Keratinocyte (primary cell): ENCODE data around the gene CBX3.

Experiments used
- EZH2 ChIP-seq: IDR thresholded peaks from one replicate; pipeline ENCODE4 v1.6.1; 2012; ENCODE audit warnings: inconsistent platforms, mild to moderate bottlenecking, low read length, moderate library complexity
- TF ChIP-seq, protein P1 (sequence below), 3 experiments: IDR thresholded peaks in 1 of 3; conservative IDR thresholded peaks in 1 of 3; optimal IDR thresholded peaks in 1 of 3; 2 replicates in 2 of 3; 3 replicates in 1 of 3; pipeline versions ENCODE3 to v1.5.1; 2011; ENCODE audit warnings: low read length in 3 of 3, mild to moderate bottlenecking in 3 of 3, moderate library complexity in 2 of 3, control low read depth in 1 of 3, inconsistent platforms in 1 of 3; ENCODE audit not compliant: insufficient read depth in 2 of 3; ENCODE audit errors: extremely low read depth in 1 of 3

DNA sequence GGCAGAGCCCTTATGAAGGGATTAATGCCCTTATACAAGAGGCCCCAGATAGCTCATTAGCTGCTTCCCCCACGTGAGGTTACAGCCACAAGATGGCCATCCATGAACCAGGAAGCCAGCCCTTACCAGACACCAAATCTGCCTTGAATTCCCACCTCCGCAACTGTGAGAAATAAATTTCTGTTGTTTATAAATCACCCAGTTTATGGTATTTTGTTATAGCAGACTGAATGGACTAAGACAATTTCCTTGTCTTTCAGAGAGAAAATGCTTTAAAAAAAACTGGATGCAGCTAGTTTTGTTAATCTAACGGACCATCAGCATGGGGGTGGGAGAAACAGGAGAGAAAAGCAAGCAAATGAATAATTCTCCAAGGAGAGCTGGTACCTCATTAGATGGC lies 36.5 kb downstream of the CBX3 start:
- TF ChIP-seq, protein P1, sequence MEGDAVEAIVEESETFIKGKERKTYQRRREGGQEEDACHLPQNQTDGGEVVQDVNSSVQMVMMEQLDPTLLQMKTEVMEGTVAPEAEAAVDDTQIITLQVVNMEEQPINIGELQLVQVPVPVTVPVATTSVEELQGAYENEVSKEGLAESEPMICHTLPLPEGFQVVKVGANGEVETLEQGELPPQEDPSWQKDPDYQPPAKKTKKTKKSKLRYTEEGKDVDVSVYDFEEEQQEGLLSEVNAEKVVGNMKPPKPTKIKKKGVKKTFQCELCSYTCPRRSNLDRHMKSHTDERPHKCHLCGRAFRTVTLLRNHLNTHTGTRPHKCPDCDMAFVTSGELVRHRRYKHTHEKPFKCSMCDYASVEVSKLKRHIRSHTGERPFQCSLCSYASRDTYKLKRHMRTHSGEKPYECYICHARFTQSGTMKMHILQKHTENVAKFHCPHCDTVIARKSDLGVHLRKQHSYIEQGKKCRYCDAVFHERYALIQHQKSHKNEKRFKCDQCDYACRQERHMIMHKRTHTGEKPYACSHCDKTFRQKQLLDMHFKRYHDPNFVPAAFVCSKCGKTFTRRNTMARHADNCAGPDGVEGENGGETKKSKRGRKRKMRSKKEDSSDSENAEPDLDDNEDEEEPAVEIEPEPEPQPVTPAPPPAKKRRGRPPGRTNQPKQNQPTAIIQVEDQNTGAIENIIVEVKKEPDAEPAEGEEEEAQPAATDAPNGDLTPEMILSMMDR (optimal IDR thresholded peaks at IDR 0.05 in 1 of 3, IDR thresholded peaks at IDR 0.05 in 1 of 3, conservative IDR thresholded peaks at IDR 0.05 in 1 of 3; ENCODE audit: extremely low read depth in 1 of 3, insufficient read depth in 2 of 3, low read length in 3 of 3) = no peak
- no peak for TF ChIP-seq EZH2
